T-helper 1 cell (primary cell): ENCODE measurements around the gene CLSTN2.

Source experiments
- DNase-seq, 5 donors: peaks; one replicate each; pipeline ENCODE4 v3.0.0-alpha.2; 2012 to 2020

CLSTN2 gene

GRCh38 chr3:140007911-140008869 lies 73.2 kb downstream of the CLSTN2 start:
- no peak for DNase-seq

- no peak for DNase-seq
Measured at GRCh38 chr3:140010391-140010790, 75.4 kb downstream of the CLSTN2 start.

DNA sequence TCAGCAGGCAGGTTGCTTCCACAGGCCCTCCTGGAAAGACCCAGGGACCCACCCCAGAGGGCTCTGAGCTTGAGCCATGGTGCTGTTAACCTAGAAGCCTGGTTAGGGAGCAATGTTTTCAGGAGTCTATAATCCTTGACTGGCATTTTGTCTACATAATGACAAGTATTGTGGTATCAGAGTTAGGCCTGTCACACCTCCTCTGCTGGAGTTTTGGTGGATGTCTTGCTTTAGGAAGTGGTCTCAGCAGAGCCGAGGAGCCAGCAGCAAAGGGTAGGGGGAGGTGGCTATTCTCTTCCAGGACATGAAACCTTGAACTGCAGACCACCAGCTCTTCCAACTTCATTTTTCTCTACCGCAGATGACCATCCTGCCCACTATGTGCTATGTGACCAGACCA lies 76.1 kb downstream of the CLSTN2 start:
- DNase-seq: no peak

GRCh38 chr3:140011611-140012277 lies 76.8 kb downstream of the CLSTN2 start:
- no peak for DNase-seq

GRCh38 chr3:140013220-140013619 lies 78.2 kb downstream of the CLSTN2 start:
- no peak for DNase-seq

DNA sequence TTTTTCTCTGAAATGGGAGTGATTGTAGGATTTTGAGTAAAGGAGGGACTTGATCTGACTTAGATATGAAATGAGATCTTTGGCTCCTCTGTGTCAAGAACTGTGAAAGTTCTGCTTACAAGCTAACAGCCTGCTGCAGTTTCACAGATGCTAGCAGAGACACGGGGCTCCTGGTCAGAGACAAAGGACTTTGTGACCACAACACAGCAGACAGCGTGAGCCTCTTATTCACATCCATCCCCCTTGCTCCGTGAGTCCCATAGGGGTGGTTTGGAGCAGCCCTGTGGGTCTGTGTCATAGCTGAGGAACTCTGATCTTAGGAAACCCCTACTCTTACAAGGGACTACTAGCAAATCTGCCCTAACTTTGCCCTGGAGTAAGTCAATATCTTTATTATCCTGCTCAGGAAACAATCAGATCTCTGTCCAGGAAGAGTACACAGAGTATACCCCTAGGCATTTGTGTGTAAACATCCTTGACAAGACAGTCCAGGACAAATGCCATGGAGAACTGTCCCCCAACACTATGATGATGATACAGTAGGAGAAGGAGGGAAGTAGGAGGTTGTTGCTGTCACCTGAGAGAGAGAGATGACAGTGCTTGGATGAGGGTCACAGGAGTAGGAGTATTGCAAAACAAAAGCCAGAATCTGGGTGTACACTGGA lies 80.0 kb downstream of the CLSTN2 start:
- DNase-seq: no peak

DNA sequence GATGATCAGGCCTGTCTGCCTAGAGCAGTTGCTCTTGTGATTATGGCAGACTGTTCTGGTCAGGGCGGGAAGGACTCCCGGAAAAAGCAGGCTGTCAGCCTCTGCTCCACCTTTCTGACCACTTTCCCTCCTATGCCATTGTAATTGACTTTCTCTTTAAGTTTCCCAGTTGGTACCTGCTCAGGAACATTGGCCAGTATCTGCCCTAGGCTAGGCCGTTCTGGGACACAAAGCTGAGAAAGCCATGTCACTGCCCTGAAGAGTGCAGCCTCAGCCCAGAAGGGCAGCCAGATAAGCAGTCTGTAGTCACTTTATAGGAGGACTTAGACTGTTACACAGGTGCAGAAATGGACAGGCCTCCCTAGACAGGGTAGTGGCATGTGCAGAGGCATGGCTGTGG lies 80.8 kb downstream of the CLSTN2 start:
- DNase-seq: no peak

- DNase-seq: no peak
Measured at GRCh38 chr3:140018556-140018955, 83.6 kb downstream of the CLSTN2 start.

DNA sequence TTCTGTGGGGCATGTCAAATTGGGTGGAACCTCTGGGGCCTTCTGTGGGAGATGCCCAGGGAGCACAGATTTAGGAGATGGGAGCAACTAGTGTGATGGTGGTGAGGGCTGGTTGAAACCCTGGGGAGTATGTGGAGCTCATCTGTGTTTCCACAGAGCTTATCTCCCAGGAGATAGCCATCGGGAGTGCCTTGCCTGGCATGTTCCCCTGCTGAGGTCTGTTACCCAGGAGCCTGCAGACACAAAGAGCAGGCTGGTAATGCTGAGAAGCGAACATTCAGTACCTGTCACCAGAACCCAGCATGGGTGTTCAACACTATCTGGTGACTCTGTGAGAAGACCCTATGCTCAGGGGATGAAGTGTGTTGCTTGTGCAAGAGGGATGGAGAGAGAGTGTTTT lies 85.0 kb downstream of the CLSTN2 start:
- no peak for DNase-seq

GRCh38 chr3:140020541-140020940 lies 85.6 kb downstream of the CLSTN2 start:
- no peak for DNase-seq

DNA sequence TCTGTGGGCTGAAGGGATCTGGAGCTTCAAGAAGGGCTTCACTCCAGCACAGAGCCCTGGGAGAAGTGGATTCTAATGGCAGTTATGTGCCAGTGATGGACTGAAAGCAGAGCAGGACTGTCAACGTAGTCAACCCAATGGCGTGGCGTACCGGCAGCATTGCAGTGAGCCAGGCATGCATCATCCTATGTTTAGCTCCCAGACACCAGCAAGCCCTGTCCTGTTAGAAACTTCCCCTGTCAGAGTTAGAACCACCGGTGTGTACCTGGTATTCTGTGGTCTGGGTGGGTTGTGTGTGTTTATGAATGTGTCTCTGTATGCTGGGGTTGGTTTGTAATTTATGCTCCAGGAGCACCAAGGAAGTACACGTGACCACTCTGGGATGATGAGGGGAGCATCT lies 86.3 kb downstream of the CLSTN2 start:
- no peak for DNase-seq

DNA sequence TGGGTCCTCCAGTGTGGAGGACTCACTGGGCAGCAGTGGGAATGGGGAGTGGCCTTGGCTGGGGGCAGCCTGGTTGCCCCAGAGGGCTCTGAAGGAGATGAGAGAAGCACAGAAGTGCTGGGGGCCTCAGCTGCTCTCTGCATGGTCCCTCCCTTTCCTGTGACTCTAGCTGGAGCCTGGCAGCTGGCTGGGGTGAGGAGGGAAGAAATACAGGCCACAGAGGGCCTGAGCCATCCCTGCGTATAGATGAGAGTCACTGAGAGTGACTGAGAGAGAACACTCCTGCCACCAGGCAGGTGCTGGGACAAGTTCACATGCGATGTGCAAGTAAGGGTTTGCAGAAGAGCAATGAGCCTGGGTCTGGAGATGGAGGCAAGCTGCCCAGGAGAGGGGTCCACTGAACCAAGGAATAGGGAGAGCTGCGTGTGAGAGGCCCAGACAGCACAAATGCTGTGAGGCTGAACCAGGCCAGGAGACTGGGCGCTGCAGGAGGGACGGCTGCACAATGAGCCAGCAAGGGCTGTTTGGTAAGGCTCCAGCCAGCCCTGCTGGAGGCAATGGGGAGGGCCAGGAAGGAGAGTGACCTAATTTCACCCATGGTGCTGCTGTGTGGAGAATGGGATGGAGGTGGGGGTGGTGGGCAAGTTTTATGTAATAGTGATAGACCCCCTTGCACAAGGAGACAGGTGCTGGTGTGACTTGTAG lies 87.2 kb downstream of the CLSTN2 start:
- DNase-seq: no peak

DNA sequence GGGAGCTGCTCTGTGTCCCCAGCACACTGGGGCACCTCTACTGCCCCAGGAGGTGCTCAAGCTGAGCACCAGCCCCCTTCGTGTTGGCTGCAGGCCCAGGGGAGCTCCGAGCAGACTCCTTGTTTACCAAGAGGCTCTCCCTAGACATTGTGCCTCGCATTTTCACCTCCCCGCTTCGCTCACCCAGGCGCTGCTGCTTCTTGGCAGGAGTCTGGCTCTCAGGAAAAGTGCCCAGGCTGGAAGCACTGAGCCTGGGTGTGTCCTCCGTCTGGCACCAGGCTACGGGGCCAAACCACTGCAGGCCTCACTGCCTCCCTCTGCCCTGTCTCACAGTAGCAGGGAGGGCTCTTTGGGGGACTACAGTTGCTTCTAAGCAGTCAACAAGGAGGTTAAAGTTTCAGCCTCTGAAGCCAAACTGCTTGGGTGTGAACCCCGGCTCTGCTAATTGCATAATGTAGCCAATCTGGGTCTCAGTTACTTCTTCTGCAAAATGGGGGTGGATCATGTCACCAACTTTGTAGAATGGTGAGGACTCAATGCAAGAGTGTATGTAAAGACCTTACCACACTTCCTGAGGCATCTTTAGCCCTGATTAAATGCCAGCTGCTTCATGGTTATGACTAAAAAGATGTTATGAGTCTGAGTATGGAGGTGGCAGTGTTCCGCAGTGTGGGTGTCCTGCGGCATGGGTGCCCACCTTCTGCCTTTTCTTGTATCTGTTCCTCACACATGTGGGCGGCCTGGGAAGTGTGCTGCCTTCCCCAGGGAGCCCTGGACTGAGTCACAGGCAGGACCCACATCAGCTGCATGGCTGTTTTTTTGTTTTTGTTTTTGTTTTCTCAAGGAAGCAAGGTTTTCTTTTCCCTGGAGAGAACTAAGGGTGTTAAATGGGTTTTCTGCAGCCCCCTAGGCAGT lies 88.9 kb downstream of the CLSTN2 start:
- no peak for DNase-seq

GRCh38 chr3:140031170-140031569 lies 96.2 kb downstream of the CLSTN2 start:
- DNase-seq: no peak

GRCh38 chr3:140034058-140034457 lies 99.1 kb downstream of the CLSTN2 start:
- DNase-seq: no peak

- no peak for DNase-seq
Measured at GRCh38 chr3:140035871-140036270, 100.9 kb downstream of the CLSTN2 start.

DNA sequence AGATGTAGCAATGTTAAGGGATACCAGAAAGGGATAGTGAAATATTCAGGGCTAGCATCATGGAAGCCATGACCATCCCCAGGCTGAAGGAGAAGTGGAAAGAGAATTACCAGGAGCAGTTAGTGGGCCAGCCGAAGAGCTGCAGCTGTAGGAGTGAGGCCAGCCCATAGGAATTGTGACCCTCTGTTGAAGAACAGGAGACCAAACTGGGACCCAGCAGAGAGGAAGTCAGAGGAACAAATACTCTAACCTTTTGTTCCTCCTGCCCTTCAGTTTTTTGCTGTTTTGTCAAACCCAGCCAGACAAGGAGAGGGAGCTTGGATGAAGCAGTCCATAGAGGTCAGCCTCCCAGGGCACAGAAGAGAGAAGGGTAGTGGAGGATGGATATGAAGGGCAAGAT lies 115.4 kb downstream of the CLSTN2 start:
- no peak for DNase-seq

DNA sequence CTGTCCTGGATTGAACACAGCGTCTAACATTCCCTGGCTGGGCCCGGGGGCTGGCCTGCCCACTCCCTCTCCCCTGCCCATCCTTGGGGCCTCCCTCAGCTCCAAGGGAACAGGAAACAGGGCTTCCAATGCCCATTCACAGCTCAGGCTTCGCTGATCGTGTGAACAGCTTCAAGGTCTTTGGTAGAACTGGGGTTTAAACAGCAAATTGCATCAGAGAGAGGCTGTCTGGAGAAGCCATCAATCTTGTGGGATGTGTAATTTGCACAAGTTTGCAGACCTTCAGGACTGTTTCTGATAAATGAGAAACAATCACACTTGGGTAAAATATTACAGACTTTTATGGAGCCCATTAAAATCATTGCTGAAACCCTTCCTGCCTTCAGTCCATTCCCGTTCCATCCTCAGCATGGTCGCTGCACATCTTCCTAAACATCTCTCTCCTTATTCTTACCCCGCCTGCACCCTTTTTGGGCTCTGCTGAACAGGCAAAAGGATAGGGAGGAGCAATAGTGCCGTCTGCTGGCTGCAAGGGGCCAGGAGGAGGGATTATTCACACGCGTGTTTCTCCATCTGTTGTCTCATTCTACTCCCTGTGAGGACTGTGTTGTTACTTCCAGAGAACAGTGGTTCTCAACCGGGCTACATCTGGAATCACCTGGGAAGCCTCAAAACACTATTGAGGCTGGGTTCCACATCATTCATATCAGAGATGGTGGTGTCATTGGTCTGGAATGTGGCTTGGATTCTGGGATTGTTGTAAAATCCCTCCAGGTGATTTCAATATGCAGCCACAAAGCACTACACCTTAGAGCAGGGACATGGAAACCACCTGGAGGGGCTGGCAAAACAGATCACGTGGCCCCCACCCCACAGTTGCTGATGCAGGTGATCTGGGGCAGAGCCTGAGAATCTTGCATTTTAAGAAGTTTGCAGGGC lies 116.3 kb downstream of the CLSTN2 start:
- DNase-seq: no peak

DNA sequence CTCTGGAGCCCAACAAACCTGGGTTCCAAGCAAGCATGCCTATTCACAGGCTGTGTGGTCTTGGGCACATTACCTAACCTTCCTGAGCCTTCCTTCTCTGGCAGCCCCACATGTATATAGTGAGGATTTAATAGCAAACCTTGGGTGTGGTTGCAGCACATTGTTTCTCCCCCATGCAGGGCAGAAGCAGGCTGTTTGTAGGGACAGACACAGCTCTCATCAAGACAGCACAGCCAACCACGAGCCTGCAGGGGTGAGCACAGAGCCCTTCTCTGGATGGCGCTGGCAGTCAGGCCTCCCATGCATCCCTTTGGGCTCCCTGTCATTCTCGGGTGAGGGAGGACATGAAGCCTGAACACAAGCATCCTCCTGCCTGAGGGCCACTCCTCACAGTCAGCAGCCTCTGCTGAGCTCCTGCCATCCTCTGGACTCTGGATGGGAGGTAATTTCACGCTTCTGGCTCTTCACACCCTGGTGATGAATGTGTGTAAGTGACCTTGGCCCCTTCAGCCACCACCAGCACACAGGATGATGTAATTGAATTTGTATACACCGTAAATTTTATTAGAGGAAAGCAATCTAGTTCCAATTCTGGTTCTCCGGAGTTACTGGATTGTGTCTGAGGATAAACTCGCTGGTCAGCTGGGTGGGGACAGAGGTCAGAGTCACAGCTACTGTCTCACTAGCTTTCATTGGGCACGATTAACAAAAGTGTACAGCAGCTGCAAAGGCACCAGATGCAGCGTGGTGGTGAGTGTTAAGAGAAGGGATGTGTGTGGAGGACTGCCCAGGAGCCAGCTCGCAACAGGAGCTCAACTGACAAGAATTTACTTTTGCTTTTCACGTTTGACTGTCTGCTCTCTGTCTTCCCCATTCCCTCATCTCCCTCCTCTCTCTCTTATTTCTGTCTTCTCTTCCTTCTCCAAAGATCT lies 118.1 kb downstream of the CLSTN2 start:
- DNase-seq: no peak
